ENCODE data around the gene MIR17HG.
A peak's percentile ranks its signal among the peaks of the same experiment; 100 is the strongest.

Gene MIR17HG

DNA sequence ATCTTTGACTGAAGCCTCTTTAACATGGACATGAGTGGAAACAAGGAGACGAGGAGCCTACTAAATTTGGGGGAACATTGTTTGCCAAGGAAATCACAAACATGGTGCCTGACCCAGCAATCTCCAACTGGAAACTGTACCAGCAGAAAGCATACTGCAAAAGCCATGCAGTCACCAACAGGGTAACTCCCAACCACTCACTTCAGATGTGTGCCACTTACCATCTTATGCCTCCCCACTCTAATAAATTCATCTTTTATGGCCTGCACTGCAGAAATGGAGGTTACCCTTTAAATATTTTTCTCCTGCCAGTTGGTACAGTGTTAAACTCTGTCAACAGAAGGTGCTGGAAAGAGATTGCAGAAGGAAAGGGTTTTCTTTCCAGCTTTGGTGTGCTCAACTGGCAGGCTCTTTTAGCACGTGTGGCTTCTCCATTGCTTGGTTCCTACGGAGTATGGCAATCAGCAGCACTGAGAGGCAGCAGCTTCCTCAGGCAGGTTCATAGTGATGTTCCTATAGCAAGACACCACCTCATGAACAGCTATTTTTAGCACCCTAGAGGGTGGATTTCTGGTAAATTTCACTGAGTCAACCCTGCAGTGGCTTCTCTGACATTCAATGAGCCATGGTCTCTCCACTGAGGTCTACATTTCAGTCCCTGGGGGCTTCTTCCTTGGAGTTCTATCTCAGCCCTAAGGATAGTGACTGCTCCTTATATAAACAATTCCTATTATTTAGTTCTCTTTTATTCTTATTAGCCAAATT lies 21.4 kb downstream of the MIR17HG start:
- Histone ChIP-seq H2BK120ac (ENCODE audit: insufficient read depth, low read length, poor library complexity) (no peak overlapping the region), H3K4me2 (ENCODE audit: low read length) (peak overlapping the region; percentile 51), H3K79me2 (ENCODE audit: control insufficient read depth, insufficient read depth, low read length, poor library complexity) (no peaks in the 10 kb centered on the region), H3K4me1 (ENCODE audit: control insufficient read depth in 1 of 2, insufficient read depth in 2 of 2, low read length in 2 of 2) (peaks cover 5 to 10% of the 10 kb centered on the region in 2 experiments), H3K27me3 (ENCODE audit: insufficient read depth, low read length) (no peaks in the 10 kb centered on the region), H2BK5ac (ENCODE audit: low read depth, low read length, poor library complexity) (no peak overlapping the region), H2AFZ (ENCODE audit: insufficient read depth, low read length, poor library complexity) (no peak overlapping the region), H3K14ac (ENCODE audit: low read length) (peak overlapping the region; percentile 61), H3K23ac (ENCODE audit: low read length) (no peak overlapping the region), H3K79me1 (ENCODE audit: low read length) (peaks cover 5% of the 10 kb centered on the region), H4K12ac (ENCODE audit: low read depth, low read length) (no peak overlapping the region), H2BK12ac (ENCODE audit: low read length) (peak overlapping the region; percentile 17), H2AK5ac (ENCODE audit: low read length) (peak overlapping the region; percentile 83), H3K4me3 (ENCODE audit: low read depth, low read length) (no peak overlapping the region), H3K9ac (ENCODE audit: low read length) (peak overlapping the region; percentile 67), H3K27ac (ENCODE audit: low read depth, low read length) (no peak overlapping the region), H4K91ac (ENCODE audit: low read depth, low read length) (no peak overlapping the region), H3K9me3 (ENCODE audit: insufficient read depth, low read depth, low read length) (no peaks in the 10 kb centered on the region), H3K36me3 (ENCODE audit: control insufficient read depth in 1 of 2, insufficient read depth in 2 of 2, low read length in 2 of 2) (peaks cover 0 to 1% of the 10 kb centered on the region in 2 experiments), H3K18ac (ENCODE audit: low read length) (no peak overlapping the region), H4K8ac (ENCODE audit: low read depth, low read length) (peak overlapping the region; percentile 38), H3K4ac (ENCODE audit: low read depth, low read length) (no peak overlapping the region)
- DNase-seq: no peak
- no CpG with 5 or more reads among the region's 3 CpGs for WGBS (ENCODE audit: extremely low coverage, insufficient coverage, insufficient read length)

- Histone ChIP-seq H3K79me1 (ENCODE audit: low read length) (peaks cover 5% of the 10 kb centered on the region), H3K27me3 (ENCODE audit: insufficient read depth, low read length) (no peaks in the 10 kb centered on the region), H3K9ac (ENCODE audit: low read length) (no peak overlapping the region), H3K4ac (ENCODE audit: low read depth, low read length) (no peak overlapping the region), H3K9me3 (ENCODE audit: insufficient read depth, low read depth, low read length) (no peaks in the 10 kb centered on the region), H2AFZ (ENCODE audit: insufficient read depth, low read length, poor library complexity) (no peak overlapping the region), H3K4me3 (ENCODE audit: low read depth, low read length) (no peak overlapping the region), H3K4me2 (ENCODE audit: low read length) (no peak overlapping the region), H4K12ac (ENCODE audit: low read depth, low read length) (no peak overlapping the region), H3K18ac (ENCODE audit: low read length) (no peak overlapping the region), H3K79me2 (ENCODE audit: control insufficient read depth, insufficient read depth, low read length, poor library complexity) (no peaks in the 10 kb centered on the region), H2BK120ac (ENCODE audit: insufficient read depth, low read length, poor library complexity) (no peak overlapping the region), H3K36me3 (ENCODE audit: control insufficient read depth in 1 of 2, insufficient read depth in 2 of 2, low read length in 2 of 2) (peaks cover 0 to 1% of the 10 kb centered on the region in 2 experiments), H3K23ac (ENCODE audit: low read length) (no peak overlapping the region), H3K27ac (ENCODE audit: low read depth, low read length) (no peak overlapping the region), H4K8ac (ENCODE audit: low read depth, low read length) (no peak overlapping the region), H3K4me1 (ENCODE audit: control insufficient read depth in 1 of 2, insufficient read depth in 2 of 2, low read length in 2 of 2) (peaks cover 5 to 10% of the 10 kb centered on the region in 2 experiments), H2BK12ac (ENCODE audit: low read length) (no peak overlapping the region), H3K14ac (ENCODE audit: low read length) (no peak overlapping the region), H4K91ac (ENCODE audit: low read depth, low read length) (no peak overlapping the region), H2BK5ac (ENCODE audit: low read depth, low read length, poor library complexity) (no peak overlapping the region), H2AK5ac (ENCODE audit: low read length) (no peak overlapping the region)
- no peak for DNase-seq
- no CpG with 5 or more reads among the region's 3 CpGs for WGBS (ENCODE audit: extremely low coverage, insufficient coverage, insufficient read length)
Observed at GRCh38 chr13:91369441-91369831, 21.9 kb downstream of the MIR17HG start.

- H2BK12ac ChIP-seq (ENCODE audit: low read length): no peak overlapping the region
- H3K9me3 ChIP-seq (ENCODE audit: insufficient read depth, low read depth, low read length): no peaks in the 10 kb centered on the region
- no peak overlapping the region for H3K9ac ChIP-seq (ENCODE audit: low read length)
- H3K4ac ChIP-seq (ENCODE audit: low read depth, low read length): no peak overlapping the region
- no peak overlapping the region for H4K91ac ChIP-seq (ENCODE audit: low read depth, low read length)
- no peak overlapping the region for H4K12ac ChIP-seq (ENCODE audit: low read depth, low read length)
- H2AK5ac ChIP-seq (ENCODE audit: low read length): no peak overlapping the region
- H3K23ac ChIP-seq (ENCODE audit: low read length): no peak overlapping the region
- no peak overlapping the region for H2AFZ ChIP-seq (ENCODE audit: insufficient read depth, low read length, poor library complexity)
- H2BK5ac ChIP-seq (ENCODE audit: low read depth, low read length, poor library complexity): no peak overlapping the region
- no peak overlapping the region for H3K4me3 ChIP-seq (ENCODE audit: low read depth, low read length)
- peaks cover 0 to 1% of the 10 kb centered on the region in 2 experiments for H3K36me3 ChIP-seq (ENCODE audit: control insufficient read depth in 1 of 2, insufficient read depth in 2 of 2, low read length in 2 of 2)
- H2BK120ac ChIP-seq (ENCODE audit: insufficient read depth, low read length, poor library complexity): no peak overlapping the region
- no peak for DNase-seq
- H3K4me1 ChIP-seq (ENCODE audit: control insufficient read depth in 1 of 2, insufficient read depth in 2 of 2, low read length in 2 of 2): peaks cover 5 to 10% of the 10 kb centered on the region in 2 experiments
- WGBS (ENCODE audit: extremely low coverage, insufficient coverage, insufficient read length): no CpG with 5 or more reads among the region's 2 CpGs
- no peak overlapping the region for H3K14ac ChIP-seq (ENCODE audit: low read length)
- H3K18ac ChIP-seq (ENCODE audit: low read length): no peak overlapping the region
- no peak overlapping the region for H4K8ac ChIP-seq (ENCODE audit: low read depth, low read length)
- no peaks in the 10 kb centered on the region for H3K27me3 ChIP-seq (ENCODE audit: insufficient read depth, low read length)
- peaks cover 5% of the 10 kb centered on the region for H3K79me1 ChIP-seq (ENCODE audit: low read length)
- H3K27ac ChIP-seq (ENCODE audit: low read depth, low read length): no peak overlapping the region
- H3K4me2 ChIP-seq (ENCODE audit: low read length): no peak overlapping the region
- no peaks in the 10 kb centered on the region for H3K79me2 ChIP-seq (ENCODE audit: control insufficient read depth, insufficient read depth, low read length, poor library complexity)
Observed at GRCh38 chr13:91370501-91370900, 23.0 kb downstream of the MIR17HG start.

- H3K4me3 ChIP-seq (ENCODE audit: low read depth, low read length): no peak overlapping the region
- no peaks in the 10 kb centered on the region for H3K9me3 ChIP-seq (ENCODE audit: insufficient read depth, low read depth, low read length)
- no peak overlapping the region for H2AFZ ChIP-seq (ENCODE audit: insufficient read depth, low read length, poor library complexity)
- H3K36me3 ChIP-seq (ENCODE audit: control insufficient read depth in 1 of 2, insufficient read depth in 2 of 2, low read length in 2 of 2): peaks cover 0 to 1% of the 10 kb centered on the region in 2 experiments
- no peak overlapping the region for H3K27ac ChIP-seq (ENCODE audit: low read depth, low read length)
- H3K9ac ChIP-seq (ENCODE audit: low read length): no peak overlapping the region
- DNase-seq: no peak
- no peak overlapping the region for H3K23ac ChIP-seq (ENCODE audit: low read length)
- no peak overlapping the region for H4K91ac ChIP-seq (ENCODE audit: low read depth, low read length)
- H2AK5ac ChIP-seq (ENCODE audit: low read length): no peak overlapping the region
- H3K79me2 ChIP-seq (ENCODE audit: control insufficient read depth, insufficient read depth, low read length, poor library complexity): no peaks in the 10 kb centered on the region
- no peak overlapping the region for H2BK5ac ChIP-seq (ENCODE audit: low read depth, low read length, poor library complexity)
- H4K12ac ChIP-seq (ENCODE audit: low read depth, low read length): no peak overlapping the region
- no peak overlapping the region for H3K4ac ChIP-seq (ENCODE audit: low read depth, low read length)
- no peak overlapping the region for H4K8ac ChIP-seq (ENCODE audit: low read depth, low read length)
- H3K27me3 ChIP-seq (ENCODE audit: insufficient read depth, low read length): no peaks in the 10 kb centered on the region
- H2BK12ac ChIP-seq (ENCODE audit: low read length): no peak overlapping the region
- WGBS (ENCODE audit: extremely low coverage, insufficient coverage, insufficient read length): no CpG with 5 or more reads among the region's 3 CpGs
- H3K4me1 ChIP-seq (ENCODE audit: control insufficient read depth in 1 of 2, insufficient read depth in 2 of 2, low read length in 2 of 2): peaks cover 5 to 9% of the 10 kb centered on the region in 2 experiments
- no peak overlapping the region for H3K18ac ChIP-seq (ENCODE audit: low read length)
- no peak overlapping the region for H3K14ac ChIP-seq (ENCODE audit: low read length)
- no peak overlapping the region for H3K4me2 ChIP-seq (ENCODE audit: low read length)
- peaks cover 5% of the 10 kb centered on the region for H3K79me1 ChIP-seq (ENCODE audit: low read length)
- H2BK120ac ChIP-seq (ENCODE audit: insufficient read depth, low read length, poor library complexity): no peak overlapping the region
Observed at GRCh38 chr13:91372911-91373310, 25.4 kb downstream of the MIR17HG start.

Measured in trophoblast cell (in vitro differentiated cells and primary cell).